Gastroesophageal sphincter (tissue), 4 donors: Measurements from ENCODE around the gene TBKBP1. TPM values are rescaled to one million over a fixed set of nuclear protein-coding genes. Genes with fewer than 3 reads are reported as not detected.

ENCODE experiments used
- ATAC-seq: fragments of 150-250 bp; one replicate; pipeline ENCODE4 v1.9.1; 2016; ENCODE audit warnings: mild to moderate bottlenecking, moderate library complexity
- H3K27ac ChIP-seq, 4 donors: fragments of 200-600 bp; sonication (generic) in 3 of 4; 1 replicate in 3 of 4; 2 replicates in 1 of 4; pipeline ENCODE4 v1.5.1; 2016 to 2019
- H3K27me3 ChIP-seq: fragments of 200-600 bp; sonication (generic); one replicate; pipeline ENCODE4 v1.5.1; 2019
- H3K36me3 ChIP-seq, 2 donors: fragments of 200-600 bp; sonication (generic); one replicate each; pipeline ENCODE4 v1.5.1; 2019; ENCODE audit warnings: control low read depth in 1 of 2
- H3K4me1 ChIP-seq, 3 donors: fragments of 200-600 bp; sonication (generic); 1 replicate in 2 of 3; 2 replicates in 1 of 3; pipeline ENCODE4 v1.5.1; 2016 to 2019; ENCODE audit warnings: control low read depth in 2 of 3
- H3K4me3 ChIP-seq, 2 donors: fragments of 200-600 bp; sonication (generic); one replicate each; pipeline ENCODE4 v1.5.1; 2019; ENCODE audit warnings: mild to moderate bottlenecking in 1 of 2, moderate library complexity in 1 of 2
- H3K9me3 ChIP-seq, 3 donors: fragments of 200-600 bp; sonication (generic); one replicate each; pipeline ENCODE4 v1.5.1; 2017 to 2019; ENCODE audit warnings: control low read depth in 2 of 3
- CTCF ChIP-seq, 4 experiments: fragments of 200-600 bp in 2 of 4; fragments of 450-650 bp in 2 of 4; sonication (generic) in 1 of 4; IDR thresholded peaks; one replicate each; pipeline ENCODE4 v1.5.1; 2017 to 2019; ENCODE audit warnings: antibody characterized with exemption in 4 of 4, mild to moderate bottlenecking in 2 of 4, moderate library complexity in 2 of 4
- EP300 ChIP-seq: sonication (generic); formaldehyde crosslinking; IDR thresholded peaks from one replicate; pipeline ENCODE4 v1.6.1; 2017; ENCODE audit warnings: antibody characterized with exemption, mild to moderate bottlenecking
- POLR2A ChIP-seq, 2 donors: fragments of 450-650 bp; IDR thresholded peaks; one replicate each; pipeline ENCODE4 v1.6.1; 2017; ENCODE audit warnings: antibody characterized with exemption in 2 of 2, mild to moderate bottlenecking in 2 of 2, moderate library complexity in 1 of 2
- POLR2AphosphoS5 ChIP-seq: sonication (generic); formaldehyde crosslinking; IDR thresholded peaks from one replicate; pipeline ENCODE4 v1.6.1; 2017; ENCODE audit warnings: antibody characterized with exemption
- WGBS, 2 donors: methylation state at CpG; one replicate each; pipeline ENCODE4 v1.1.5; 2018; ENCODE audit warnings: low coverage in 1 of 2; 5-methylcytosine and 5-hydroxymethylcytosine counted together
- total RNA-seq, 4 donors: library from RNA; depleted of rRNA; stranded (reverse); fragments of >200 nt; gene quantifications; one replicate each; pipeline ENCODE4 v1.1.0, GENCODE V29; 2016

TBKBP1 gene
- total RNA-seq, 4 donors from 2014 or later, result 13.9 to 25.1 (median 18.0) TPM

GRCh38 chr17:47726796-47727703 is 33.1 kb downstream of the TBKBP1 start:
- Histone ChIP-seq H3K4me3 (no peak overlapping the region), H3K9me3 (no peaks in the 10 kb centered on the region), H3K4me1 (no peaks in the 10 kb centered on the region), H3K27me3 (peaks cover 92% of the 10 kb centered on the region), H3K36me3 (no peaks in the 10 kb centered on the region), H3K27ac (no peak overlapping the region)
- ATAC-seq, result no peak
- 54% methylated on average over 4 of the region's 12 CpGs; no CpG with 5 or more reads in 1 of the 2 donors for WGBS, 2 donors
- TF ChIP-seq POLR2A (IDR thresholded peaks at IDR 0.05) (no peak), CTCF (IDR thresholded peaks at IDR 0.05) (no peak), POLR2AphosphoS5 (no peak), EP300 (no peak)

DNA sequence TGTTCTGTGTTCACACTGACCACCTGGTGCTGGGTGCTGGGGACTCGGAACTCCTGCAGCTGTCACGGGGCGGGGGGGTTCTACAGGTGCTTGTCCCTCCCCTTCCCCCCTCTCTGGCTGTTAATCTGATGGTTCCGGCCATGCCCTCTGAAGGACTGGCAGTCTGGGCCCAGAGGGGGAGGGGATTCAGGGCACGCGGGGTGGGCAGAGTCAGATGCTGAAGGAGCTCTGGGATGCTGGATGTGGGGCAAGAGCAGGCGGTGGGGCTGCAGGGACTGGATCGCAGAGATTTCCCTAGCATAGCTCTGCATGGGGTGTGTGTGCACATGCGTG is 33.7 kb downstream of the TBKBP1 start:
- Histone ChIP-seq H3K4me1 (peaks cover 0 to 1% (median 0%) of the 10 kb centered on the region in 3 donors), H3K9me3 (no peaks in the 10 kb centered on the region), H3K27me3 (peaks cover 92% of the 10 kb centered on the region), H3K4me3 (no peak overlapping the region), H3K36me3 (no peaks in the 10 kb centered on the region), H3K27ac (no peak overlapping the region)
- TF ChIP-seq CTCF (IDR thresholded peaks at IDR 0.05) (no peak), EP300 (no peak), POLR2A (IDR thresholded peaks at IDR 0.05) (no peak), POLR2AphosphoS5 (no peak)
- WGBS, 2 donors, result 71 to 100% methylated on average over 1 to 9 of the region's 9 CpGs
- no peak for ATAC-seq

- TF ChIP-seq CTCF (IDR thresholded peaks at IDR 0.05), result no peak
- no peak for TF ChIP-seq EP300
- no peak for TF ChIP-seq POLR2AphosphoS5
- no peak for TF ChIP-seq POLR2A (IDR thresholded peaks at IDR 0.05)
- 84 to 90% methylated on average over 2 to 4 of the region's 4 CpGs for WGBS, 2 donors
- H3K4me3 ChIP-seq, result no peak overlapping the region
- no peaks in the 10 kb centered on the region for H3K9me3 ChIP-seq
- peaks cover 93% of the 10 kb centered on the region for H3K27me3 ChIP-seq
- ATAC-seq, result no peak
- H3K36me3 ChIP-seq, result no peaks in the 10 kb centered on the region
- peaks cover 0 to 8% (median 5%) of the 10 kb centered on the region in 3 donors for H3K4me1 ChIP-seq
- H3K27ac ChIP-seq, result no peak overlapping the region
These were observed 34.4 kb downstream of the TBKBP1 start for GRCh38 chr17:47728214-47728877.

DNA sequence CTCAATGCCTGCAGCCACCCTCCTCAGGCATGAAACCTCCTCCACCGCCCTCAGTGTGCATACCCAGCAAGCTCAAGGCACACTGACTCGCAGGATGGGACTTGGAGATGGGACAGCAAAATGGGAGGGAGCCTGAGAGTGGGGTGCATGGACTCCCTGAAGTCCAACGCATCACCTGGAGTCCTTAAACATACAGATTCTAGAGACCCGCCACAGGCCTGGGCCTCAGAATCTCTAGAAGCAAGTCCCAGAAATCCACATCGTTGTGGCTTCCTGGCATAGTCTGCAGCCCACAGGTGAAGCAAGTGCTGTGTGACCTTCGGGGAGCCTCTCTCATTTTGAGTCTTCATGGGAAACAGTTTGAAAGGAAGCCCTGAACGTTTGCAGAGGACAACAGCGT is 35.5 kb downstream of the TBKBP1 start:
- no peak overlapping the region for H3K4me3 ChIP-seq
- no peaks in the 10 kb centered on the region for H3K36me3 ChIP-seq
- no peaks in the 10 kb centered on the region for H3K9me3 ChIP-seq
- ATAC-seq, result no peak
- H3K27me3 ChIP-seq, result peaks cover 94% of the 10 kb centered on the region
- H3K27ac ChIP-seq, result no peak overlapping the region
- no peak for TF ChIP-seq POLR2AphosphoS5
- no peak for TF ChIP-seq POLR2A (IDR thresholded peaks at IDR 0.05)
- no peak for TF ChIP-seq EP300
- TF ChIP-seq CTCF (IDR thresholded peaks at IDR 0.05), result no peak
- 69 to 83% methylated on average over 2 to 5 of the region's 8 CpGs for WGBS, 2 donors
- peaks cover 0 to 18% (median 10%) of the 10 kb centered on the region in 3 donors for H3K4me1 ChIP-seq
